HG02938 (cell line): ENCODE results near the gene UGT2B10.

Source experiments
- ATAC-seq: cut with Tn5 transposase; IDR thresholded peaks from one replicate; pipeline ENCODE4 v1.9.1; 2021; ENCODE audit warnings: mild to moderate bottlenecking, moderate library complexity; ENCODE audit not compliant: unreplicated experiment

Gene UGT2B10

DNA sequence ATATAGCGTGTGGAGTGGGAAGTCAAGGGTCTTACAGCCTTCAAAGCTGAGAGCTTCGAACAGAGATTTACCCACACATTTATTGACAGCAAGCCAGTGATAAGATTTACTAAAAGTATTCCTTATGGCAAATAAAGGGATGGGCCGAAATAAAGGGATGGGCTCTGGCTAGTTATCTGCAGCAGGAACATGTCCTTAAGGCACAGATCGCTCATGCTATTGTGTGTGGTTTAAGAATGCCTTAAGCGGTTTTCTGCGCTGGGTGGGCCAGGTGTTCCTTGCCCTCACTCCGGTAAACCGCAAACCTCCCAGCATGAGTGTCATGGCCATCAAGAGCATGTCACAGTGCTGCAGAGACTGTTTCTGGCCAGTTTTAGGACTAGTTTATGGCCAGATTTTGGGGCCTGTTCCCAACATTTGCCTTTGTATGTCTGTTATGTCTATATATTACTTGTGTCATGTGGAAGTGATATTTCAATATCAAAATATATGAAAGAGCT lies 53.5 kb downstream of the UGT2B10 start:
- no peak for ATAC-seq

DNA sequence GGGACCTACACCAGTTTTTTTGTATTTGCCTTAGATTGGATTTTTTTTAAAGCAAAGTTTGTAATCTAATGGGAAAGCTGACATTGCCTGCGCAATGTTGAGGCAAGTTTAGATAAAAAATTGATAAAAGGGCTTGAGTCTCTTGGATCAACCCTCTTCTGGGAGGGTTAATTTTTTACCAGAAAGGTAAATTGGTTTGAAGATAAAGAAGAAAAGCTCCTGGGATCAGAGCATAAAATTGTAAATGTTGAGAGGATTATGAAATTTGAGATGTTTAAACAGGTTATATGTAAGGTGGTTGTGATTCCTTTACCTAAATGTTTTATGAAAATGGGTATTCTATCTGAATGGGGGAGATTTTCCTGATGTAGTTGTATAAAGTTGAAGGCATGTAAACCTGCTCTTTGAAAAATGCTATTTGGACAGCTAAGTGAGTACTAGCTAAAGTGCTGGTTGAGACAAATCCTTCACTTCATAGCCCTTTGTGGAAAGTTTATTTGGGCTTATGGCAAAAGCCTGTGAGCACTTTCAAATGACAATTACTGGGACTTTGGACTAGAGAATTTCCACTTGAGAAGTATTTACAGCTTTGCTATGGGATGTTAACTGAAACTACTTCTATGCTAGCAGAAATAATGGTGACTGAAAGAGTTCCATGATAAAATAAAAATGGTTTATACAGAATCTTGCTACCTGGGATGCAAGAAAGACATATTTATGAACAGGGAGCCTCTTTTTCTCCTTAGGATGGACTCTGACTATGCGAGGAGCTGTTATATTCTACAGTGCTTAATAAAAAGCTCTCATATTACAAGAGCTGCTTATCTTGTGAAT lies 56.2 kb downstream of the UGT2B10 start:
- ATAC-seq, result no peak

DNA sequence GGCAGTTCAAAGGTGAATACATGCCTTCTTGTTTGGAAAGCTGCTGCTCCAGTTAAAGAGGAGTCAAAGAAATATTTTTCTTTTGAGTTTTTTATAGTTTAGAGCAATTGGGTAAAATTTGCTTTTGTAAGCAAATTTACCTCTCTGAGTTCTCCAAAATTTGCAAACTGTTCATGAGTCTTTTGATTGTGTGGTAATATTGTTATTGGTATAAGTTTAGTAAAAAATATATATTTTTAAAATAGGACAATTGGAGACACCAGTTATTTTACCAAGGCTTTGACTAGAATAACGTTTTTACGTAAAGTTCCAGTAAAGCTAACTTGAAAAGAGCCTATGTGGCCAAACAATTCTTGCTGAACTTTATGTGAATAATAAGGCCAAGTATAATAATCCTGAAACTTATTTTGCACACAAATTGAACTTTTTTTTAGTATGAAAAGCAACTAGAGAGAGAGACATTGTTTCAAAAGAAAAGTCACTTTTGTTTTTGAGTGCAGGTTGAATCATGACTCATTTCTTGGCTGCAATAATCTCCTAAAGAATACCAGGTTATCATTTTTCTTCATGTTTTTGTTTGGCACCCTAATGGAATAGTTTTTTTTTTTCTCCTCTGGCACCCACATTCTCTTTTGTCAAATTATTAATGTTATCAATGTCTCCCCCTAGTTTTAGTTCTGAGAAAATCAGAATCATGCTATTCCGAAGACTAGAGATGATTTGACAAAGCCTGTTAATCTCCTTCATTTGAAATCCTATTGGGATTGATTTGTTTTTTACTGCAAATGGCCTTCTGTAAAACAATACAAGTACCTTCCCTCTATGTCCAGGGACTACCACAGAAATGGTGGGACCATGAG lies 57.1 kb downstream of the UGT2B10 start:
- ATAC-seq, result no peak

DNA sequence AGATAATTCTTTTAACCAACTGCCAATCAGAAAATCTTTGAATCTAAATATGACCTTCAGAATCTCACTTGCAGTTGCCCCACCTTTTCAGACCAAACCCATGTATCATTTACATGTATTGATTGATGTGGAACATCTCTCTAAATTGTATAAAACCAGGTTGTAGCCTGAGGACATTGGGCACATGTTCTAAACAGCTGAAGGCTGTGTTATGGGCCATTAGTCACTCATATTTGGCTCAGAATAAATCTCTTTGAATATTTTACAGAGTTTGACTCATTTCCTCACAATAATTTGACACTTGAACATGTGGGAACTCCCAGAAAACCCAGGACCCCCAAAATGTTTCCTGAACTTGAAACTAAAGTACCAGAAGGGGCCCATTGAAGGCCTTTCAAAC lies 58.7 kb downstream of the UGT2B10 start:
- ATAC-seq, result no peak

DNA sequence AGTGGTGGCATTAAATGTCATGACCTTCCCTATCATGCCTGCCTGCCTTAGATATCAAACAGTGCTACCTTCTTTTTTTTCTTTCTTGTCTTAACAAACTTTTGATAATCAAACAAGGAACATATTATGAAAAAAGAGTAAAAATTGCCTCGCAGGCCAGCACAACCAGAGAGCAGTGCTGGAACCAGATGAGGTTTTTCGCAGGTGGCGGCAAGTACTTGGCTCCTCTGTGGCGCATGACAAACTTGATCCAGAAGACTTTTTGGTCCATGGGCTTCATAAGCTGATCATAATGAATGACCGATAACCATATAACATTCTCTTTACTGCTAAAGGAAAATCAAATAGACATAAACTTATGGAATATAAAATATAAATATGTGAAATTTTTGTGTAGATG lies 61.8 kb downstream of the UGT2B10 start:
- ATAC-seq, result no peak

DNA sequence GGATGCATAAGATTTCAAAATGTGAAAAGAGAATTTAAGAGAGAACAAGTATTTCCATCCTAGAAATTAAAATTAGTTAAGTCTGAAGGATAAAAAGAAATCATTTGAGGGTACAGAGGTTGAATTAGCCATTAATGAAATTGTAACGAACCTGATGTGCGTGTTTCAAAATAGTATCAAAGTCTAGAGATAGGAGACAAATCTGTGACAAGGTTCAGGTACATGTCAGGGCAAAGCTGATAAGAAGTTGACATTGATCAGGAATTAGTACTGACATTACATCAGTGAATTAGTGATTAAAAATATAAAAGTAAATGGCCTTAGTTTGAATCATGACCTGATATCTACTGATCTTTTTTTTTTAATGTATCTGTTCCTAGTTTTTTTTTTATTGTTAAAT lies 62.3 kb downstream of the UGT2B10 start:
- ATAC-seq, result no peak
